GM21367 (cell line): ENCODE results near the gene RFX7.
"Not testable (repeated sequence)": the region's sequence is repeated elsewhere in the genome, so short reads cannot be mapped to it uniquely, and the experiment has no call there.

Experiments
- ATAC-seq: cut with Tn5 transposase; IDR thresholded peaks from one replicate; pipeline ENCODE4 v1.9.1; 2021; ENCODE audit not compliant: unreplicated experiment

RFX7 gene

GRCh38 chr15:56243163-56244037, at the start of gene RFX7:
TSS of gene RFX7 (minus strand) at chr15:56243879. CDS start at chr15:56243285, 594 bp downstream.
- peak; percentile 33 for ATAC-seq

- ATAC-seq, result no peak
Observed at GRCh38 chr15:56292546-56293316, 49.1 kb upstream of the RFX7 start.

- ATAC-seq, result no peak
Observed at GRCh38 chr15:56291741-56292140, 48.1 kb upstream of the RFX7 start.

GRCh38 chr15:56286213-56286612, 42.5 kb upstream of the RFX7 start:
- ATAC-seq, result no peak

GRCh38 chr15:56281145-56281544, 37.5 kb upstream of the RFX7 start:
- no peak for ATAC-seq

- ATAC-seq, result no peak
Observed at GRCh38 chr15:56273724-56274123, 30.0 kb upstream of the RFX7 start.

GRCh38 chr15:56272454-56272853, 28.8 kb upstream of the RFX7 start:
- ATAC-seq, result no peak

- ATAC-seq, result not testable (repeated sequence)
Observed at GRCh38 chr15:56266465-56266864, 22.8 kb upstream of the RFX7 start.

- no peak for ATAC-seq
Observed at GRCh38 chr15:56261854-56262509, 18.3 kb upstream of the RFX7 start.

GRCh38 chr15:56257306-56257705, 13.6 kb upstream of the RFX7 start:
- not testable (repeated sequence) for ATAC-seq

GRCh38 chr15:56254265-56254664, 10.6 kb upstream of the RFX7 start:
- ATAC-seq, result no peak

- no peak for ATAC-seq
Observed at GRCh38 chr15:56252386-56252785, 8.7 kb upstream of the RFX7 start.

GRCh38 chr15:56251315-56252095, 7.8 kb upstream of the RFX7 start:
- no peak for ATAC-seq

GRCh38 chr15:56250626-56251025, 6.9 kb upstream of the RFX7 start:
- ATAC-seq, result no peak

GRCh38 chr15:56249092-56249491, 5.4 kb upstream of the RFX7 start:
- ATAC-seq, result no peak

GRCh38 chr15:56248311-56248992, 4.8 kb upstream of the RFX7 start:
- ATAC-seq, result no peak

GRCh38 chr15:56247266-56247665, 3.6 kb upstream of the RFX7 start:
- no peak for ATAC-seq

- ATAC-seq, result peak; percentile 68
Observed at GRCh38 chr15:56245871-56246814, 2.5 kb upstream of the RFX7 start.
